Osteocyte (in vitro differentiated cells): ENCODE data around the gene CCL25. TPM values are rescaled to one million over a fixed set of nuclear protein-coding genes. Genes with fewer than 3 reads are reported as not detected.

Experiments
- DNase-seq: peaks from one replicate; pipeline ENCODE4 v3.0.0; 2021; ENCODE audit warnings: mixed read lengths; ENCODE audit not compliant: unreplicated experiment; ENCODE audit errors: extremely low spot score
- H3K27ac Mint-ChIP-seq: one replicate; pipeline ENCODE4 v1.8.0; 2021; ENCODE audit warnings: mild to moderate bottlenecking, mixed read lengths; ENCODE audit not compliant: unreplicated experiment
- H3K27me3 Mint-ChIP-seq: one replicate; pipeline ENCODE4 v1.8.0; 2021; ENCODE audit warnings: mixed read lengths; ENCODE audit not compliant: unreplicated experiment
- H3K36me3 Mint-ChIP-seq: one replicate; pipeline ENCODE4 v1.8.0; 2021; ENCODE audit warnings: mixed read lengths; ENCODE audit not compliant: unreplicated experiment
- H3K4me1 Mint-ChIP-seq: one replicate; pipeline ENCODE4 v1.8.0; 2021; ENCODE audit warnings: mixed read lengths; ENCODE audit not compliant: unreplicated experiment
- H3K4me3 Mint-ChIP-seq: one replicate; pipeline ENCODE4 v1.8.0; 2021; ENCODE audit warnings: mild to moderate bottlenecking, moderate library complexity, mixed read lengths; ENCODE audit not compliant: unreplicated experiment
- H3K9me3 Mint-ChIP-seq: one replicate; pipeline ENCODE4 v1.8.0; 2021; ENCODE audit warnings: mixed read lengths; ENCODE audit not compliant: unreplicated experiment
- total RNA-seq: library from RNA; stranded (reverse); gene quantifications from 2 replicates; pipeline ENCODE4 v1.2.1, GENCODE V29; 2021
- TF ChIP-seq, protein P1 (sequence below): fragments of 200-600 bp; sonication (generic); IDR thresholded peaks from 2 replicates; pipeline ENCODE4 v1.5.0; 2021; ENCODE audit warnings: antibody characterized with exemption, mild to moderate bottlenecking, moderate library complexity

CCL25 gene
- total RNA-seq, 1 donor from 2014 or later = not detected

DNA sequence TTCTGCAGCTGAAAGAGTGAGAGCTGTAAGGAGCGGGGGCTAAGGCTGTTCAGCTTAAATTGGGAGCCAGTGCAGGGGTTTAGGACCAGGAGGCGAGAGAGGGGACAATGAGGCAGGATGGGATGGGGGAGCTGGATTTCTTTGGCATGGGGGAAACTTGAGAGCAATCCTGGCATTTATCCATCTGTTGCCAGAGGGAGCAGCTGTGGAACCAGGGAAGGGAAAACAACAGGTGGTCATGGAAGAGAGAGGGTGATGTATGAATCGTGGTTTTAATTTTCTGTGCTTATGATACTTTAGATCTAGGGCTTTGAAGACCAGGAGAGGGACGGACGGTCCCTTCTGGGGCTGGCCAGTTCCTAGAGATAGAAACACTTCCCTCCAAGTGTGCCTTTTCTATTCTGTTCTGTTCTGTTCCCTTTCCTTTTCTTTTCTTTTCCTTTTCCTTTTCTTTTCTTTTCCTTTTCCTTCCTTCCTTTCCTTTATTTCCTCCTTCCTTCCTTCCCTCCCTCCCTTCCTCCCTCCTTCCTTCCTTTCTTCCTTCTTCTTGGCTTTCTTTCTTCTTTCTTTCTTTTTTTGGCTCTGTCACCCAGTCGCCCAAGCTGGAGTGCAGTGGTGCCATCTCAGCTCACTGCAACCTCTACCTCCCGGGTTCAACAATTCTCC, 16.0 kb upstream of the CCL25 start:
- peaks cover 15% of the 10 kb centered on the region for H3K27me3 Mint-ChIP-seq
- H3K4me1 Mint-ChIP-seq = no peaks in the 10 kb centered on the region
- no peak overlapping the region for H3K27ac Mint-ChIP-seq
- no peak overlapping the region for H3K4me3 Mint-ChIP-seq
- no peaks in the 10 kb centered on the region for H3K9me3 Mint-ChIP-seq
- H3K36me3 Mint-ChIP-seq = no peaks in the 10 kb centered on the region
- TF ChIP-seq, protein P1, sequence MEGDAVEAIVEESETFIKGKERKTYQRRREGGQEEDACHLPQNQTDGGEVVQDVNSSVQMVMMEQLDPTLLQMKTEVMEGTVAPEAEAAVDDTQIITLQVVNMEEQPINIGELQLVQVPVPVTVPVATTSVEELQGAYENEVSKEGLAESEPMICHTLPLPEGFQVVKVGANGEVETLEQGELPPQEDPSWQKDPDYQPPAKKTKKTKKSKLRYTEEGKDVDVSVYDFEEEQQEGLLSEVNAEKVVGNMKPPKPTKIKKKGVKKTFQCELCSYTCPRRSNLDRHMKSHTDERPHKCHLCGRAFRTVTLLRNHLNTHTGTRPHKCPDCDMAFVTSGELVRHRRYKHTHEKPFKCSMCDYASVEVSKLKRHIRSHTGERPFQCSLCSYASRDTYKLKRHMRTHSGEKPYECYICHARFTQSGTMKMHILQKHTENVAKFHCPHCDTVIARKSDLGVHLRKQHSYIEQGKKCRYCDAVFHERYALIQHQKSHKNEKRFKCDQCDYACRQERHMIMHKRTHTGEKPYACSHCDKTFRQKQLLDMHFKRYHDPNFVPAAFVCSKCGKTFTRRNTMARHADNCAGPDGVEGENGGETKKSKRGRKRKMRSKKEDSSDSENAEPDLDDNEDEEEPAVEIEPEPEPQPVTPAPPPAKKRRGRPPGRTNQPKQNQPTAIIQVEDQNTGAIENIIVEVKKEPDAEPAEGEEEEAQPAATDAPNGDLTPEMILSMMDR = no peak
- DNase-seq = no peak

DNA sequence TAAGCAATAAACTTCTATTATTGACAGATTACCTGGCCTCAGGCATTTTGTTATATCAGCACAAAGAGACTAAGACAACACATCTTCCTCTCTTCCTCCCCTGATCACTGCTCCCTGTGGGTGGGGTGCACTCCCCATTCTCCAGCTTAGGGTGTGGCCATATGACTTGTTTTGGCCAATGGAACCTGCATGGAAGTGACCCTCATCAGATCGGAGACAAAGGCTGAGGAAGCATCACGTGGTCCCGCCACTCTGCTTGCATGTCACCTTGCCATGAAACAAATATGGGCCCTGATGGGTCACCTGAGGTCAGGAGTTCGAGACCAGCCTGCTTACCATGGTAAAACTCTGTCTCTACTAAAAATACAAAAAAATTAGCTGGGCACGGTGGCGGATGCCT, 13.7 kb upstream of the CCL25 start:
- TF ChIP-seq, protein P1 = no peak
- Mint-ChIP-seq H3K4me3 (no peak overlapping the region), H3K4me1 (no peaks in the 10 kb centered on the region), H3K27ac (no peak overlapping the region), H3K36me3 (no peaks in the 10 kb centered on the region), H3K27me3 (peaks cover 15% of the 10 kb centered on the region), H3K9me3 (no peaks in the 10 kb centered on the region)
- no peak for DNase-seq

DNA sequence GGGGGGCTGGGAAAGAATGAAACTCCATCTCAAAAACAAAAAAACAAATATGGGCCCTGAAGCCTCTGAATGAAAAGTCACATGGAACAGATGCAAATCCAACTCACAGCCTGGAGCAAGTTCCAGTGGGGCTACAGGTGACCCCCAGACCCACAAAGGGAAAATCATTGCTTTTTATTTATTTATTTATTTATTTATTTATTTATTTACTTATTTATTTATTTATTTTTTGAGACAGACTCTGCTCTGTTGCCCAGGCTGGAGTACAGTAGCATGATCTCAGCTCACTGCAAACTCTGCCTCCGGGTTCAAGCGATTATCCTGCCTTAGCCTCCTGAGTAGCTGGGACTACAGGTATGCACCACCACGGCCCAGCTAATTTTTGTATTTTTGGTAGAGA, 13.3 kb upstream of the CCL25 start:
- DNase-seq = no peak
- H3K27me3 Mint-ChIP-seq = peaks cover 17% of the 10 kb centered on the region
- no peak overlapping the region for H3K4me3 Mint-ChIP-seq
- no peaks in the 10 kb centered on the region for H3K4me1 Mint-ChIP-seq
- no peak overlapping the region for H3K27ac Mint-ChIP-seq
- no peaks in the 10 kb centered on the region for H3K36me3 Mint-ChIP-seq
- TF ChIP-seq, protein P1 = no peak
- H3K9me3 Mint-ChIP-seq = no peaks in the 10 kb centered on the region

DNA sequence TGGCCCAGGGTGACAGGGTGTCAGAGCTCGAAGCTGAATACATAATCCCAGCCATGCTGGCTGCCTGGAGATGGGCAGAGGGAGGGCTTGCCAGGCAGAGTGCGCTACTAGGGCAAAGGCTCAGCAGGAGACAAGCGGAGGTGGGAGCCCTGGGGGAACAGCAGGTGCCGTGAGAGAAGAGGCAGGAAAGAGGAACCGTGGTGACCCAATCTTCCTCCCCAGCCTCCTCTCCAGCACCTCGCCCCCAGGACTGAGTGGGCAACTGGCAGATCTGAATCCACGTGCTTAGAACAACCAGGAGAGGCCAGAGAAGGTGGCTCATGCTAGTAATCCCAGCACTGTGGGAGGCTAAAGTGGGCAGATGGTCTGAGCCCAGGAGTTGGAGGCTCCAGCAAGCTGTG, 11.0 kb upstream of the CCL25 start:
- no peaks in the 10 kb centered on the region for H3K36me3 Mint-ChIP-seq
- H3K9me3 Mint-ChIP-seq = no peaks in the 10 kb centered on the region
- TF ChIP-seq, protein P1 = no peak
- peaks cover 15% of the 10 kb centered on the region for H3K27me3 Mint-ChIP-seq
- no peaks in the 10 kb centered on the region for H3K4me1 Mint-ChIP-seq
- H3K4me3 Mint-ChIP-seq = no peak overlapping the region
- no peak for DNase-seq
- no peak overlapping the region for H3K27ac Mint-ChIP-seq

GRCh38 chr19:8042900-8043299, 9.7 kb upstream of the CCL25 start:
- Mint-ChIP-seq H3K4me1 (no peaks in the 10 kb centered on the region), H3K36me3 (no peaks in the 10 kb centered on the region), H3K27me3 (peaks cover 15% of the 10 kb centered on the region), H3K27ac (no peak overlapping the region), H3K4me3 (no peak overlapping the region), H3K9me3 (no peaks in the 10 kb centered on the region)
- TF ChIP-seq, protein P1 = no peak
- DNase-seq = no peak
